ENCODE data around the gene MUL1.

MUL1 gene

GRCh38 chr1:20469406-20470076 lies 38.4 kb downstream of the MUL1 start:
- no peak for DNase-seq (ENCODE audit: low read depth)
- no peak overlapping the region for H3K4me3 ChIP-seq (ENCODE audit: low read depth, low read length)
- TF ChIP-seq CTCF (IDR thresholded peaks at IDR 0.05; ENCODE audit: insufficient read depth, low read depth, low read length, missing control alignments) = no peak

- DNase-seq (ENCODE audit: low read depth) = no peak
- no peak for TF ChIP-seq CTCF (IDR thresholded peaks at IDR 0.05; ENCODE audit: insufficient read depth, low read depth, low read length, missing control alignments)
- no peak overlapping the region for H3K4me3 ChIP-seq (ENCODE audit: low read depth, low read length)
These were observed 41.7 kb downstream of the MUL1 start for GRCh38 chr1:20466273-20466672.

GRCh38 chr1:20465187-20465586 lies 42.8 kb downstream of the MUL1 start:
- no peak overlapping the region for H3K4me3 ChIP-seq (ENCODE audit: low read depth, low read length)
- DNase-seq (ENCODE audit: low read depth) = no peak

GRCh38 chr1:20463502-20463901 lies 44.4 kb downstream of the MUL1 start:
- DNase-seq (ENCODE audit: low read depth) = no peak
- no peak for TF ChIP-seq CTCF (IDR thresholded peaks at IDR 0.05; ENCODE audit: insufficient read depth, low read depth, low read length, missing control alignments)
- no peak overlapping the region for H3K4me3 ChIP-seq (ENCODE audit: low read depth, low read length)

More at GRCh38 chr1:20465187-20465586, 42.8 kb downstream of the MUL1 start:
- TF ChIP-seq CTCF (IDR thresholded peaks at IDR 0.05; ENCODE audit: insufficient read depth, low read depth, low read length, missing control alignments) = no peak

- no peak for TF ChIP-seq CTCF (IDR thresholded peaks at IDR 0.05; ENCODE audit: insufficient read depth, low read depth, low read length, missing control alignments)
- no peak overlapping the region for H3K4me3 ChIP-seq (ENCODE audit: low read depth, low read length)
- no peak for DNase-seq (ENCODE audit: low read depth)
These were observed 45.6 kb downstream of the MUL1 start for GRCh38 chr1:20462397-20462796.

GRCh38 chr1:20458717-20459116 lies 49.2 kb downstream of the MUL1 start:
- DNase-seq (ENCODE audit: low read depth) = no peak
- TF ChIP-seq CTCF (IDR thresholded peaks at IDR 0.05; ENCODE audit: insufficient read depth, low read depth, low read length, missing control alignments) = no peak
- no peak overlapping the region for H3K4me3 ChIP-seq (ENCODE audit: low read depth, low read length)

- DNase-seq (ENCODE audit: low read depth) = no peak
- TF ChIP-seq CTCF (IDR thresholded peaks at IDR 0.05; ENCODE audit: insufficient read depth, low read depth, low read length, missing control alignments) = no peak
These were observed 53.9 kb downstream of the MUL1 start for GRCh38 chr1:20454004-20454403.

More at GRCh38 chr1:20454004-20454403, 53.9 kb downstream of the MUL1 start:
- no peak overlapping the region for H3K4me3 ChIP-seq (ENCODE audit: low read depth, low read length)
